GM23338 (cell line): ENCODE measurements around the gene DNAH6. TPM values are rescaled to one million over a fixed set of nuclear protein-coding genes. Genes with fewer than 3 reads are reported as not detected.
A peak's percentile ranks its signal among the peaks of the same experiment; 100 is the strongest.

Experiments
- ATAC-seq: fragments of 200-7000 bp; cut with Tn5 transposase; 3 replicates; pipeline ENCODE4 v1.9.1; 2020
- DNase-seq: peaks from one replicate; pipeline ENCODE4 v3.0.0-alpha.2; 2015; ENCODE audit warnings: low spot score
- H2AFZ ChIP-seq: fragments of 200-600 bp; sonication (generic); 2 replicates; pipeline ENCODE4 v1.8.0; 2016; ENCODE audit warnings: antibody characterized with exemption, mild to moderate bottlenecking, moderate library complexity
- H3F3A ChIP-seq: fragments of 200-600 bp; sonication (generic); replicated peaks from 2 replicates; pipeline ENCODE4 v1.8.0; 2017; ENCODE audit warnings: antibody characterized with exemption, mixed run types, low read depth
- H3K27ac ChIP-seq: fragments of 200-600 bp; sonication (generic); 2 replicates; pipeline ENCODE4 v1.6.1; 2016; ENCODE audit warnings: low read depth
- H3K27me3 ChIP-seq: fragments of 200-600 bp; sonication (generic); 2 replicates; pipeline ENCODE4 v1.8.0; 2016; ENCODE audit warnings: mild to moderate bottlenecking, mixed run types, moderate library complexity; ENCODE audit not compliant: insufficient read depth
- H3K36me3 ChIP-seq: fragments of 200-600 bp; sonication (generic); 2 replicates; pipeline ENCODE4 v1.8.0; 2016; ENCODE audit warnings: mild to moderate bottlenecking; ENCODE audit not compliant: insufficient read depth
- H3K4me1 ChIP-seq: fragments of 200-600 bp; sonication (generic); 2 replicates; pipeline ENCODE4 v1.8.0; 2016; ENCODE audit warnings: mild to moderate bottlenecking, moderate library complexity; ENCODE audit not compliant: insufficient read depth
- H3K4me2 ChIP-seq: fragments of 200-600 bp; sonication (generic); 2 replicates; pipeline ENCODE4 v1.7.1; 2017; ENCODE audit warnings: mixed run types
- H3K4me3 ChIP-seq: fragments of 200-600 bp; sonication (generic); 2 replicates; pipeline ENCODE4 v1.6.1; 2016; ENCODE audit warnings: mixed run types
- H3K79me2 ChIP-seq: fragments of 200-600 bp; sonication (generic); replicated peaks from 2 replicates; pipeline ENCODE4 v1.8.0; 2017; ENCODE audit warnings: mild to moderate bottlenecking; ENCODE audit not compliant: insufficient read depth
- H3K9me2 ChIP-seq: fragments of 200-600 bp; sonication (generic); 2 replicates; pipeline ENCODE4 v1.8.0; 2017; ENCODE audit not compliant: insufficient read depth
- H4K20me1 ChIP-seq: fragments of 200-600 bp; sonication (generic); replicated peaks from 2 replicates; pipeline ENCODE4 v1.8.0; 2017; ENCODE audit warnings: mild to moderate bottlenecking; ENCODE audit not compliant: insufficient read depth
- H3K27ac Mint-ChIP-seq: 2 replicates; pipeline ENCODE4 v1.8.0; 2020; ENCODE audit warnings: inconsistent platforms, mild to moderate bottlenecking, moderate library complexity, mixed read lengths
- H3K27me3 Mint-ChIP-seq: 3 replicates; pipeline ENCODE4 v1.8.0; 2022; ENCODE audit warnings: low read depth, mild to moderate bottlenecking, moderate library complexity, mixed read lengths, inconsistent platforms; ENCODE audit not compliant: insufficient read depth, poor library complexity
- H3K36me3 Mint-ChIP-seq: 3 replicates; pipeline ENCODE4 v1.8.0; 2021; ENCODE audit warnings: low read depth, mild to moderate bottlenecking, inconsistent platforms, moderate library complexity, mixed read lengths
- H3K4me1 Mint-ChIP-seq: 3 replicates; pipeline ENCODE4 v1.8.0; 2020; ENCODE audit warnings: mild to moderate bottlenecking, inconsistent platforms, mixed read lengths
- H3K4me3 Mint-ChIP-seq: 3 replicates; pipeline ENCODE4 v1.8.0; 2021; ENCODE audit warnings: moderate library complexity, mild to moderate bottlenecking, inconsistent platforms, mixed read lengths
- H3K9me3 Mint-ChIP-seq: 3 replicates; pipeline ENCODE4 v1.8.0; 2020; ENCODE audit warnings: moderate library complexity, mild to moderate bottlenecking, inconsistent platforms, mixed read lengths
- CREB1 ChIP-seq: fragments of 250-450 bp; sonication (Bioruptor Pico); IDR thresholded peaks from 2 replicates; pipeline ENCODE4 v1.5.0; 2020; ENCODE audit warnings: low read depth, mild to moderate bottlenecking, moderate library complexity
- JUNB ChIP-seq: IDR thresholded peaks from one replicate; pipeline ENCODE4 v1.6.1; 2016; ENCODE audit warnings: antibody characterized with exemption; ENCODE audit not compliant: unreplicated experiment
- NANOG ChIP-seq: IDR thresholded peaks from 2 replicates; pipeline ENCODE4 v1.6.1; 2016; ENCODE audit warnings: antibody characterized with exemption, borderline replicate concordance
- POLR2AphosphoS5 ChIP-seq: IDR thresholded peaks from 2 replicates; pipeline ENCODE4 v1.6.1; 2016; ENCODE audit warnings: antibody characterized with exemption, low read depth
- REST ChIP-seq: IDR thresholded peaks from one replicate; pipeline ENCODE4 v1.6.1; 2018; ENCODE audit warnings: antibody characterized with exemption; ENCODE audit not compliant: unreplicated experiment
- ZNF331 ChIP-seq: fragments of 250-450 bp; sonication (Bioruptor Pico); IDR thresholded peaks from 2 replicates; pipeline ENCODE4 v1.5.0; 2020; ENCODE audit warnings: low read depth, mild to moderate bottlenecking, moderate library complexity
- ZNF462 ChIP-seq: fragments of 250-450 bp; sonication (Bioruptor Pico); IDR thresholded peaks from 2 replicates; pipeline ENCODE4 v1.5.0; 2020; ENCODE audit warnings: mild to moderate bottlenecking, moderate library complexity
- polyA plus RNA-seq: library from polyadenylated mRNA; unstranded; fragments of >200 nt; fragmentation: Nextera tagmentation; extraction: Ambion mirVana; gene quantifications from 2 replicates; pipeline ENCODE4 v1.2.1, GENCODE V29; 2016
- total RNA-seq: library from RNA; depleted of rRNA; stranded (reverse); fragments of >200 nt; shearing (Covaris generic); gene quantifications from 2 replicates; pipeline ENCODE4 v1.2.3, GENCODE V29; 2014
- TF ChIP-seq, protein P1 (sequence below), 2 experiments: fragments of 200-600 bp in 1 of 2; sonication (generic) in 1 of 2; conservative IDR thresholded peaks; 2 replicates each; pipeline versions ENCODE4 v1.5.1 to v1.6.1; 2016 to 2017; ENCODE audit warnings: antibody characterized with exemption in 2 of 2, low read depth in 2 of 2, mild to moderate bottlenecking in 2 of 2, moderate library complexity in 1 of 2

DNAH6 gene
- total and polyA plus RNA-seq, 2 experiments from 2014 or later, result 0.27 to 0.31 TPM

DNA sequence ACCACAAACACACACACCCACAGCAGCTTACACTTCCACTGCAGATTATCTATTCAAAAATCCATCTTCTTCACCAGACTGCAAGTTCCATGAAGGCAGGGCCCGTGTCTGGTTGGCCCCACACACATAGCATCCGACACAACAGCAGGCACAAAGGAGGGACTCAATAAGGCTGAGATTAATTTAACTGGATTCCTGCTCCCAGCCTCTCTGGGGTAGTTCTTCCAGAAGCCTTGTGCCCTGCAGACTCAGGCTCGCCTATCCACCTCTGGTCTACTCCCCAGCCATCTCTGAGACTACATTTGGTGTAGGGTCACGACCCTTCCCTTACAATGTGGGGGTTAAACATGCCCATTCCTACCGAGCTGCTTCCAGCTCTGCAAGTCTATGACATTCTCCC lies 306.9 kb downstream of the DNAH6 start (continued):
- TF ChIP-seq REST (no peak), NANOG (no peak), JUNB (no peak)

DNA sequence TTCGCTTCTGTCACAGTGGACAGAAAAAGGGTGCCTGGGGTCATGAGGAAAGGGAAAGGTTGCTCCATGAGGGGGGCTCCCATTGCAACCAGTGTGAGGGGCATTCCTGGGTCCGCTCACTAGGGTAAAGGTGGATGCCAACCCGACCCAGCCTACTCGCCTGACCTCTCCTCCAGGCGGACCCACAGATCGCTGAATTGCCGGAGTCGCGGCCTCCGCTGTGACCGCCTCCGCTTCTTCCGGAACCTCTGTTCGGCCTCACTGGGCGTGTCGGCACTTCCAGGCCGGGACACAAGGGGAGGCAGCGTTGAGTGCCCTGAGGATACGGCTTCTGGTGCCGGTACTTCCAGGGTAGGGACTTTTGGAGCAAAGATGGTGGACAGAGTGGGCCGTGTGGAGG lies 307.5 kb downstream of the DNAH6 start:
- Histone ChIP-seq H3K9me2 (peaks cover 6% of the 10 kb centered on the region; the same call in 1 of the 2 replicates), H2AFZ (no peak overlapping the region), H3K4me2 (no peak overlapping the region), H3K27me3 (no peaks in the 10 kb centered on the region), H3K27ac (no peak overlapping the region), H4K20me1 (no peaks in the 10 kb centered on the region), H3F3A (no peaks in the 10 kb centered on the region), H3K79me2 (no peaks in the 10 kb centered on the region), H3K4me1 (no peaks in the 10 kb centered on the region), H3K4me3 (no peak overlapping the region), H3K36me3 (no peaks in the 10 kb centered on the region; the same call in 1 of the 2 replicates)
- peak; percentile 24 for DNase-seq
- no peaks in the 10 kb centered on the region for H3K9me3 Mint-ChIP-seq
- no peak for ATAC-seq
- no peaks in the 10 kb centered on the region for H3K36me3 Mint-ChIP-seq
- TF ChIP-seq POLR2AphosphoS5, result no peak
- H3K27me3 Mint-ChIP-seq, result peaks cover 2% of the 10 kb centered on the region
- no peak overlapping the region for H3K27ac Mint-ChIP-seq
- H3K4me3 Mint-ChIP-seq, result no peak overlapping the region
- no peaks in the 10 kb centered on the region for H3K4me1 Mint-ChIP-seq

- H3K79me2 ChIP-seq, result no peaks in the 10 kb centered on the region
- H3K4me1 ChIP-seq, result 0 out of 2 replicates have a peak, but pooled peaks cover 5% of the 10 kb centered on the region
- Mint-ChIP-seq H3K27ac (no peak overlapping the region), H3K9me3 (no peaks in the 10 kb centered on the region), H3K36me3 (no peaks in the 10 kb centered on the region), H3K4me3 (no peak overlapping the region), H3K4me1 (peaks cover 12% of the 10 kb centered on the region), H3K27me3 (peaks cover 2% of the 10 kb centered on the region)
- 0 out of 2 replicates have a peak, but pooled peaks cover 6% of the 10 kb centered on the region for H3K9me2 ChIP-seq
- no peak for DNase-seq
- H3K36me3 ChIP-seq, result no peaks in the 10 kb centered on the region
- no peak overlapping the region for H3K4me3 ChIP-seq
- no peak overlapping the region for H3K27ac ChIP-seq
- no peak overlapping the region for H3K4me2 ChIP-seq
- ATAC-seq, result no peak
- no peaks in the 10 kb centered on the region for H3K27me3 ChIP-seq
- no peak overlapping the region for H2AFZ ChIP-seq
- H4K20me1 ChIP-seq, result no peaks in the 10 kb centered on the region
- H3F3A ChIP-seq, result no peaks in the 10 kb centered on the region
- TF ChIP-seq CREB1 (CRISPR knock-in tag) (no peak), ZNF462 (CRISPR knock-in tag) (no peak), ZNF331 (CRISPR knock-in tag) (no peak)
- TF ChIP-seq, protein P1, sequence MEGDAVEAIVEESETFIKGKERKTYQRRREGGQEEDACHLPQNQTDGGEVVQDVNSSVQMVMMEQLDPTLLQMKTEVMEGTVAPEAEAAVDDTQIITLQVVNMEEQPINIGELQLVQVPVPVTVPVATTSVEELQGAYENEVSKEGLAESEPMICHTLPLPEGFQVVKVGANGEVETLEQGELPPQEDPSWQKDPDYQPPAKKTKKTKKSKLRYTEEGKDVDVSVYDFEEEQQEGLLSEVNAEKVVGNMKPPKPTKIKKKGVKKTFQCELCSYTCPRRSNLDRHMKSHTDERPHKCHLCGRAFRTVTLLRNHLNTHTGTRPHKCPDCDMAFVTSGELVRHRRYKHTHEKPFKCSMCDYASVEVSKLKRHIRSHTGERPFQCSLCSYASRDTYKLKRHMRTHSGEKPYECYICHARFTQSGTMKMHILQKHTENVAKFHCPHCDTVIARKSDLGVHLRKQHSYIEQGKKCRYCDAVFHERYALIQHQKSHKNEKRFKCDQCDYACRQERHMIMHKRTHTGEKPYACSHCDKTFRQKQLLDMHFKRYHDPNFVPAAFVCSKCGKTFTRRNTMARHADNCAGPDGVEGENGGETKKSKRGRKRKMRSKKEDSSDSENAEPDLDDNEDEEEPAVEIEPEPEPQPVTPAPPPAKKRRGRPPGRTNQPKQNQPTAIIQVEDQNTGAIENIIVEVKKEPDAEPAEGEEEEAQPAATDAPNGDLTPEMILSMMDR (conservative IDR thresholded peaks at IDR 0.05; ENCODE audit: low read depth in 2 of 2), result no peak
Observed at GRCh38 chr2:84827978-84828575, 311.8 kb downstream of the DNAH6 start.
